HG02759 (cell line): ENCODE results near the gene ITGA6.

Source experiments
- ATAC-seq: cut with Tn5 transposase; IDR thresholded peaks from one replicate; pipeline ENCODE4 v1.9.1; 2021; ENCODE audit warnings: mild to moderate bottlenecking, moderate library complexity; ENCODE audit not compliant: unreplicated experiment

ITGA6 gene

GRCh38 chr2:172464400-172465129 is 37.2 kb downstream of the ITGA6 start:
- ATAC-seq = no peak

GRCh38 chr2:172465417-172466334 is 38.3 kb downstream of the ITGA6 start:
- no peak for ATAC-seq

GRCh38 chr2:172467382-172467781 is 40.0 kb downstream of the ITGA6 start:
- no peak for ATAC-seq

GRCh38 chr2:172470958-172471922 is 43.9 kb downstream of the ITGA6 start:
- ATAC-seq = no peak

- no peak for ATAC-seq
Observed at GRCh38 chr2:172472446-172473033, 45.2 kb downstream of the ITGA6 start.

- ATAC-seq = no peak
Observed at GRCh38 chr2:172473167-172473566, 45.8 kb downstream of the ITGA6 start.

- ATAC-seq = no peak
Observed at GRCh38 chr2:172478353-172478752, 51.0 kb downstream of the ITGA6 start.

GRCh38 chr2:172480301-172481218 is 53.2 kb downstream of the ITGA6 start:
- ATAC-seq = no peak

- ATAC-seq = no peak
Observed at GRCh38 chr2:172481507-172482262, 54.3 kb downstream of the ITGA6 start.

- ATAC-seq = no peak
Observed at GRCh38 chr2:172484253-172484652, 56.9 kb downstream of the ITGA6 start.

- ATAC-seq = no peak
Observed at GRCh38 chr2:172484706-172485105, 57.3 kb downstream of the ITGA6 start.

GRCh38 chr2:172488556-172488955 is 61.2 kb downstream of the ITGA6 start:
- no peak for ATAC-seq

- ATAC-seq = no peak
Observed at GRCh38 chr2:172489681-172490080, 62.3 kb downstream of the ITGA6 start.

- no peak for ATAC-seq
Observed at GRCh38 chr2:172496160-172496608, 68.8 kb downstream of the ITGA6 start.

- no peak for ATAC-seq
Observed at GRCh38 chr2:172507199-172507598, 79.8 kb downstream of the ITGA6 start.

GRCh38 chr2:172510088-172510487 is 82.7 kb downstream of the ITGA6 start:
- ATAC-seq = no peak

- no peak for ATAC-seq
Observed at GRCh38 chr2:172510548-172510947, 83.2 kb downstream of the ITGA6 start.

GRCh38 chr2:172512810-172513523 is 85.6 kb downstream of the ITGA6 start:
- ATAC-seq = no peak
